Skeletal muscle tissue (tissue), 4 donors: Measurements from ENCODE around the gene PPARA. TPM values are rescaled to one million over a fixed set of nuclear protein-coding genes. Genes with fewer than 3 reads are reported as not detected.
A peak's percentile ranks its signal among the peaks of the same experiment; 100 is the strongest.

Experiments
- H3K27ac ChIP-seq: one replicate; pipeline ENCODE4 v1.7.0; 2013; ENCODE audit warnings: mild to moderate bottlenecking, low read depth, low read length, inconsistent platforms
- H3K27me3 ChIP-seq, 3 donors: one replicate each; pipeline ENCODE4 v1.7.0; 2013; ENCODE audit warnings: low read length in 3 of 3; ENCODE audit not compliant: control insufficient read depth in 3 of 3, insufficient read depth in 3 of 3
- H3K36me3 ChIP-seq, 3 donors: one replicate each; pipeline ENCODE4 v1.7.0; 2013; ENCODE audit warnings: low read length in 3 of 3; ENCODE audit not compliant: control insufficient read depth in 3 of 3, insufficient read depth in 3 of 3
- H3K4me1 ChIP-seq, 3 donors: one replicate each; pipeline ENCODE4 v1.7.0; 2013; ENCODE audit warnings: low read length in 3 of 3, mild to moderate bottlenecking in 3 of 3; ENCODE audit not compliant: control insufficient read depth in 3 of 3, insufficient read depth in 3 of 3
- H3K4me3 ChIP-seq, 3 donors: one replicate each; pipeline ENCODE4 v1.7.0; 2013; ENCODE audit warnings: low read length in 3 of 3
- H3K9ac ChIP-seq, 3 donors: one replicate each; pipeline ENCODE4 v1.7.0; 2013; ENCODE audit warnings: low read length in 3 of 3, mild to moderate bottlenecking in 3 of 3, moderate library complexity in 2 of 3, low read depth in 1 of 3
- H3K9me3 ChIP-seq, 3 donors: one replicate each; pipeline ENCODE4 v1.7.0; 2013; ENCODE audit warnings: low read length in 3 of 3; ENCODE audit not compliant: control insufficient read depth in 3 of 3
- total RNA-seq: library from RNA; depleted of rRNA; stranded (reverse); fragments of >200 nt; gene quantifications from one replicate; pipeline ENCODE4 v1.2.3, GENCODE V29; 2014
- donor health status: Osteomylitis.

PPARA gene
- total RNA-seq = 18.8 TPM

GRCh38 chr22:46150034-46150654, at the start of gene PPARA:
PPARA (plus strand) TSS chr22:46150526; CDS start chr22:46198384, 47,858 bp downstream.
- Histone ChIP-seq H3K9ac (peak within 1 kb of the TSS; percentile 77 to 94 (median 89)), H3K4me3 (peak within 1 kb of the TSS; percentile 74 to 89 (median 81)), H3K4me1 (peaks cover 42 to 57% (median 52%) of the 10 kb centered on the region in 3 donors), H3K36me3 (peaks cover 3 to 6% (median 4%) of the 10 kb centered on the region in 3 donors), H3K27ac (peak within 1 kb of the TSS; percentile 93), H3K27me3 (no peaks in the 10 kb centered on the region), H3K9me3 (no peaks in the 10 kb centered on the region)

- Histone ChIP-seq H3K36me3 (peaks cover 45 to 63% (median 61%) of the 10 kb centered on the region in 3 donors), H3K9me3 (no peaks in the 10 kb centered on the region), H3K4me1 (peaks cover 90 to 94% (median 92%) of the 10 kb centered on the region in 3 donors), H3K27ac (peak overlapping the region; percentile 60), H3K4me3 (no peak overlapping the region), H3K9ac (peak overlapping the region in 2 of 3 donors; percentile 20 to 72), H3K27me3 (no peaks in the 10 kb centered on the region)
These were observed 48.2 kb upstream of the PPARA start for GRCh38 chr22:46102159-46102558.

- no peaks in the 10 kb centered on the region for H3K9me3 ChIP-seq
- no peaks in the 10 kb centered on the region for H3K27me3 ChIP-seq
- H3K36me3 ChIP-seq = peaks cover 42 to 60% (median 55%) of the 10 kb centered on the region in 3 donors
- H3K27ac ChIP-seq = peak overlapping the region; percentile 60
- H3K4me3 ChIP-seq = no peak overlapping the region
- peak overlapping the region in 2 of 3 donors; percentile 20 to 72 for H3K9ac ChIP-seq
- H3K4me1 ChIP-seq = peaks cover 90 to 94% (median 92%) of the 10 kb centered on the region in 3 donors
These were observed 47.6 kb upstream of the PPARA start for GRCh38 chr22:46102752-46103151.

- H3K27ac ChIP-seq = peak overlapping the region; percentile 77
- no peak overlapping the region for H3K4me3 ChIP-seq
- no peaks in the 10 kb centered on the region for H3K27me3 ChIP-seq
- H3K9me3 ChIP-seq = no peaks in the 10 kb centered on the region
- peak overlapping the region in 2 of 3 donors; percentile 43 to 72 for H3K9ac ChIP-seq
- H3K36me3 ChIP-seq = peaks cover 38 to 56% (median 51%) of the 10 kb centered on the region in 3 donors
- H3K4me1 ChIP-seq = peaks cover 90 to 94% (median 92%) of the 10 kb centered on the region in 3 donors
These were observed 47.1 kb upstream of the PPARA start for GRCh38 chr22:46103181-46103580.

GRCh38 chr22:46103664-46104063, 46.7 kb upstream of the PPARA start:
- peak overlapping the region; percentile 23 to 72 (median 43) for H3K9ac ChIP-seq
- H3K36me3 ChIP-seq = peaks cover 33 to 53% (median 46%) of the 10 kb centered on the region in 3 donors
- no peaks in the 10 kb centered on the region for H3K27me3 ChIP-seq
- H3K9me3 ChIP-seq = no peaks in the 10 kb centered on the region
- peaks cover 90 to 94% (median 92%) of the 10 kb centered on the region in 3 donors for H3K4me1 ChIP-seq
- no peak overlapping the region for H3K4me3 ChIP-seq
- H3K27ac ChIP-seq = peak overlapping the region; percentile 77

GRCh38 chr22:46104170-46104880, 46.0 kb upstream of the PPARA start:
- Histone ChIP-seq H3K27me3 (no peaks in the 10 kb centered on the region), H3K4me1 (peaks cover 90 to 95% (median 93%) of the 10 kb centered on the region in 3 donors), H3K4me3 (no peak overlapping the region), H3K36me3 (peaks cover 31 to 49% (median 43%) of the 10 kb centered on the region in 3 donors), H3K9ac (peak overlapping the region; percentile 38 to 72 (median 43)), H3K9me3 (no peaks in the 10 kb centered on the region), H3K27ac (peak overlapping the region; percentile 77)

GRCh38 chr22:46104881-46105493, 45.3 kb upstream of the PPARA start:
- Histone ChIP-seq H3K36me3 (peaks cover 29 to 49% (median 42%) of the 10 kb centered on the region in 3 donors), H3K4me1 (peaks cover 90 to 95% (median 93%) of the 10 kb centered on the region in 3 donors), H3K27ac (peak overlapping the region; percentile 77)

GRCh38 chr22:46105494-46106278, 44.6 kb upstream of the PPARA start:
- Histone ChIP-seq H3K9me3 (no peaks in the 10 kb centered on the region), H3K27ac (peak overlapping the region; percentile 77), H3K27me3 (no peaks in the 10 kb centered on the region), H3K9ac (peak overlapping the region; percentile 36 to 79 (median 51)), H3K4me1 (peaks cover 91 to 96% (median 93%) of the 10 kb centered on the region in 3 donors), H3K36me3 (peaks cover 30 to 49% (median 41%) of the 10 kb centered on the region in 3 donors), H3K4me3 (no peak overlapping the region)

More at GRCh38 chr22:46104881-46105493, 45.3 kb upstream of the PPARA start:
- H3K27me3 ChIP-seq = no peaks in the 10 kb centered on the region
- H3K9me3 ChIP-seq = no peaks in the 10 kb centered on the region
- peak overlapping the region in 1 of 3 donors; percentile 22 for H3K4me3 ChIP-seq
- peak overlapping the region in 2 of 3 donors; percentile 32 to 72 for H3K9ac ChIP-seq
